Endothelial cell of umbilical vein (primary cell): Measurements from ENCODE around the gene TLNRD1. TPM values are rescaled to one million over a fixed set of nuclear protein-coding genes. Genes with fewer than 3 reads are reported as not detected.

Experiments
- BruUV-seq: library from RNA; stranded (reverse); fragments of 400-500 nt; replicated peaks from 2 replicates; lab custom pipeline; 2021; lab: Mats Ljungman, UMichigan
- CTCF ChIA-PET: fragments of 300-600, 350-600 bp; sonication (Branson Sonifier 250); formaldehyde crosslinking; loops from one replicate; lab custom pipeline; 2021; ENCODE audit warnings: antibody characterized with exemption, inconsistent platforms; lab: Charles Lee
- POLR2A ChIA-PET: fragments of 300-600, 350-600 bp; sonication (Branson Sonifier 250); formaldehyde crosslinking; loops from one replicate; lab custom pipeline; 2021; ENCODE audit warnings: antibody characterized with exemption, inconsistent platforms; lab: Charles Lee
- DNase-seq: peaks from one replicate; pipeline ENCODE4 v3.0.0-alpha.2; 2011; ENCODE audit warnings: low read depth, low spot score
- FAIRE-seq: peaks from 2 replicates; lab custom pipeline; 2011; peaks lifted over from hg19 to GRCh38; lab: Jason Lieb, UNC
- H2AFZ ChIP-seq: 2 replicates; pipeline ENCODE4 v1.6.0; 2012; ENCODE audit warnings: low read depth, low read length, control low read depth, inconsistent platforms
- H3K27ac ChIP-seq: 2 replicates; pipeline ENCODE4 v1.5.1; 2011; ENCODE audit warnings: low read depth, mild to moderate bottlenecking, control low read depth, low read length, moderate library complexity; ENCODE audit not compliant: insufficient read depth
- H3K27me3 ChIP-seq, 2 experiments: 2 replicates each; pipeline versions ENCODE4 v1.6.0 to v1.6.1; 2011; ENCODE audit warnings: low read length in 2 of 2, mixed read lengths in 1 of 2; ENCODE audit not compliant: control insufficient read depth in 2 of 2, insufficient read depth in 2 of 2
- H3K36me3 ChIP-seq, 2 experiments: 2 replicates in 1 of 2; 3 replicates in 1 of 2; pipeline ENCODE4 v1.5.1; 2011; ENCODE audit warnings: low read length in 2 of 2, mild to moderate bottlenecking in 1 of 2, moderate library complexity in 1 of 2; ENCODE audit not compliant: control insufficient read depth in 2 of 2, insufficient read depth in 2 of 2; ENCODE audit errors: extremely low read depth in 1 of 2
- H3K4me1 ChIP-seq: 3 replicates; pipeline ENCODE4 v1.5.1; 2011; ENCODE audit warnings: mild to moderate bottlenecking, low read length; ENCODE audit not compliant: control insufficient read depth, insufficient read depth; ENCODE audit errors: extremely low read depth
- H3K4me2 ChIP-seq: 2 replicates; pipeline ENCODE4 v1.6.1; 2011; ENCODE audit warnings: low read length, control low read depth, mixed read lengths; ENCODE audit not compliant: insufficient read depth
- H3K4me3 ChIP-seq, 3 experiments: fragments of 200-600 bp in 1 of 3; sonication (generic), shearing (Covaris generic) in 1 of 3; replicated peaks in 1 of 3; 2 replicates each; pipeline ENCODE4 v1.5.1; 2011 to 2016; ENCODE audit warnings: control low read depth in 3 of 3, low read length in 3 of 3, mild to moderate bottlenecking in 2 of 3, inconsistent platforms in 1 of 3, low read depth in 1 of 3, moderate library complexity in 1 of 3; ENCODE audit not compliant: insufficient read depth in 1 of 3
- H3K79me2 ChIP-seq: 2 replicates; pipeline ENCODE4 v1.6.0; 2012; ENCODE audit warnings: low read length, inconsistent platforms; ENCODE audit not compliant: control insufficient read depth, insufficient read depth
- H3K9ac ChIP-seq: replicated peaks from 2 replicates; pipeline ENCODE3; 2011; ENCODE audit warnings: low read length, control low read depth; ENCODE audit not compliant: insufficient read depth; ENCODE audit errors: extremely low read depth
- H3K9me1 ChIP-seq: replicated peaks from 3 replicates; pipeline ENCODE4 v1.6.0; 2011; ENCODE audit warnings: mild to moderate bottlenecking, low read length; ENCODE audit not compliant: control insufficient read depth, insufficient read depth; ENCODE audit errors: extremely low read depth
- H3K9me3 ChIP-seq: replicated peaks from 2 replicates; pipeline ENCODE4 v1.5.1; 2012; ENCODE audit warnings: low read length, inconsistent platforms; ENCODE audit not compliant: control insufficient read depth, insufficient read depth
- H4K20me1 ChIP-seq: replicated peaks from 2 replicates; pipeline ENCODE3; 2011; ENCODE audit warnings: mild to moderate bottlenecking, low read length; ENCODE audit not compliant: control insufficient read depth, insufficient read depth; ENCODE audit errors: extremely low read depth
- CTCF ChIP-seq, 2 donors: IDR thresholded peaks; 1 replicate in 1 of 2; 2 replicates in 1 of 2; pipeline ENCODE4 v1.5.1; 2011; ENCODE audit warnings: low read length in 2 of 2, mild to moderate bottlenecking in 2 of 2, moderate library complexity in 2 of 2, control low read depth in 1 of 2, inconsistent platforms in 1 of 2, low read depth in 1 of 2; ENCODE audit not compliant: insufficient read depth in 1 of 2; ENCODE audit errors: extremely low read depth in 1 of 2
- EZH2 ChIP-seq: IDR thresholded peaks from 2 replicates; pipeline ENCODE4 v1.6.1; 2012; ENCODE audit warnings: borderline replicate concordance, low read depth, mild to moderate bottlenecking, moderate library complexity, low read length, inconsistent platforms; ENCODE audit not compliant: severe bottlenecking
- FOS ChIP-seq: IDR thresholded peaks from 2 replicates; pipeline ENCODE4 v1.6.1; 2011; ENCODE audit warnings: mild to moderate bottlenecking, low read length, moderate library complexity, borderline replicate concordance; ENCODE audit not compliant: insufficient read depth
- GATA2 ChIP-seq: IDR thresholded peaks from 2 replicates; pipeline ENCODE4 v1.7.0; 2011; ENCODE audit warnings: low read depth, mild to moderate bottlenecking, moderate library complexity, mixed read lengths, low read length; ENCODE audit not compliant: insufficient read length, insufficient read depth
- JUN ChIP-seq: IDR thresholded peaks from 2 replicates; pipeline ENCODE4 v1.6.1; 2011; ENCODE audit warnings: borderline replicate concordance, low read depth; ENCODE audit not compliant: insufficient read length, insufficient read depth
- MAX ChIP-seq: IDR thresholded peaks from 2 replicates; pipeline ENCODE4 v1.6.1; 2011; ENCODE audit not compliant: insufficient read depth, insufficient read length
- MYC ChIP-seq: IDR thresholded peaks from one replicate; pipeline ENCODE4 v1.6.1; 2011; ENCODE audit warnings: mild to moderate bottlenecking, low read depth, low read length
- POLR2A ChIP-seq: IDR thresholded peaks from 2 replicates; pipeline ENCODE4 v1.6.1; 2012; ENCODE audit warnings: low read depth, mild to moderate bottlenecking, control low read depth, low read length
- POLR2AphosphoS5 ChIP-seq: IDR thresholded peaks from 2 replicates; pipeline ENCODE4 v1.6.1; 2012; ENCODE audit warnings: low read depth, mild to moderate bottlenecking, control low read depth, low read length, moderate library complexity; ENCODE audit not compliant: insufficient read depth
- dilution Hi-C: fragments of 300-500 bp; cut with MboI; formaldehyde crosslinking; loops from one replicate; pipeline ENCODE4 v1.15.0; 2019; ENCODE audit warnings: low sequenced_read_pairs; ENCODE audit not compliant: extremely low pct_ligation_motif_present
- intact Hi-C: fragments of 100-400 bp; cut with micrococcal nuclease; formaldehyde crosslinking; loops from one replicate; pipeline ENCODE4 v1.10.0; 2022
- polyA plus RNA-seq, 4 experiments: library from polyadenylated mRNA; depleted of rRNA in 3 of 4; stranded (reverse) in 3 of 4; unstranded in 1 of 4; fragments of >200 nt; gene quantifications; 2 replicates each; pipeline versions ENCODE4 v1.2.1 to v1.2.3, GENCODE V29; 2011 to 2012; ENCODE audit warnings: missing spikeins in 1 of 4
- total RNA-seq: library from RNA; stranded (reverse); gene quantifications from 2 replicates; pipeline ENCODE4 v1.2.3, GENCODE V29; 2021

Gene TLNRD1
- total and polyA plus RNA-seq, 2 donors (not counting 3 experiments of a cell fraction or from before 2014, with no cell fraction given) = 17.8 to 33.0 TPM

GRCh38 chr15:81024265-81024872 lies 23.6 kb downstream of the TLNRD1 start:
- dilution Hi-C loops = no loop called here
- H3K9me3 ChIP-seq = no peaks in the 10 kb centered on the region
- no peak overlapping the region for H3K4me3 ChIP-seq
- intact Hi-C loops = no loop called here
- TF ChIP-seq GATA2 = no peak
- peak; percentile 31 for TF ChIP-seq POLR2AphosphoS5
- TF ChIP-seq EZH2 = no peak
- no peak for TF ChIP-seq JUN
- peaks cover 30% of the 10 kb centered on the region for H3K4me1 ChIP-seq
- no peaks in the 10 kb centered on the region for H3K27me3 ChIP-seq
- DNase-seq (peak; percentile 32), FAIRE-seq (no peak)
- no peaks in the 10 kb centered on the region for H3K9me1 ChIP-seq
- ChIA-PET POLR2A (interaction anchor here (0.8 to 1.0 kb wide), 3 partner anchors 22 to 46 kb away, joined by 3 to 5 read pairs (median 5); partner anchors contain the start of gene TLNRD1), CTCF (interaction anchor here (1.0 to 2.7 kb wide), 5 partner anchors 23 to 242 kb away, joined by 5 to 11 read pairs (median 7); partner anchors contain the start of gene TLNRD1)
- H4K20me1 ChIP-seq = no peaks in the 10 kb centered on the region
- BruUV-seq = no TSS peak
- peak overlapping the region; percentile 97 for H3K27ac ChIP-seq
- peak overlapping the region; percentile 38 for H2AFZ ChIP-seq
- peak overlapping the region; percentile 68 for H3K4me2 ChIP-seq
- H3K9ac ChIP-seq = peak overlapping the region; percentile 67
- H3K79me2 ChIP-seq = no peaks in the 10 kb centered on the region
- no peaks in the 10 kb centered on the region for H3K36me3 ChIP-seq

- no peak overlapping the region for H3K9ac ChIP-seq
- POLR2A ChIA-PET = no interaction called here
- CTCF ChIA-PET = interaction anchor here (1.7 to 2.7 kb wide), 2 partner anchors 82 to 83 kb away, joined by 6 to 11 read pairs; no protein-coding TSS in a partner anchor
- H3K27ac ChIP-seq = peak overlapping the region; percentile 97
- no peak for DNase-seq
- no peaks in the 10 kb centered on the region for H3K79me2 ChIP-seq
- TF ChIP-seq POLR2AphosphoS5 = no peak
- no peak for TF ChIP-seq MYC
- no peak for TF ChIP-seq JUN
- TF ChIP-seq FOS = no peak
- no peak for TF ChIP-seq MAX
- no peak for TF ChIP-seq CTCF (IDR thresholded peaks at IDR 0.05; ENCODE audit: extremely low read depth in 1 of 2, insufficient read depth in 1 of 2, low read depth in 1 of 2, low read length in 2 of 2)
- no peak for TF ChIP-seq POLR2A
- TF ChIP-seq GATA2 = no peak
- H3K4me3 ChIP-seq = no peak overlapping the region
- H3K4me2 ChIP-seq = no peak overlapping the region
- no peaks in the 10 kb centered on the region for H3K9me3 ChIP-seq
- intact Hi-C loops = no loop called here
- no TSS peak for BruUV-seq
- FAIRE-seq = no peak
- peaks cover 36% of the 10 kb centered on the region for H3K4me1 ChIP-seq
- no peaks in the 10 kb centered on the region for H3K36me3 ChIP-seq
- H3K27me3 ChIP-seq = no peaks in the 10 kb centered on the region
- no peaks in the 10 kb centered on the region for H3K9me1 ChIP-seq
- dilution Hi-C loops = no loop called here
- no peaks in the 10 kb centered on the region for H4K20me1 ChIP-seq
- no peak overlapping the region for H2AFZ ChIP-seq
Measured at GRCh38 chr15:81024936-81025335, 24.2 kb downstream of the TLNRD1 start.
